Ramos (cell line): ENCODE data around the gene PHLDB2.

Source experiments
- in situ Hi-C: fragments of 300-500 bp; cut with MboI; formaldehyde crosslinking; loops from one replicate; pipeline ENCODE4 v1.14.3; 2022; ENCODE audit warnings: low sequenced_read_pairs; ENCODE audit not compliant: unreplicated experiment

PHLDB2 gene

GRCh38 chr3:111848778-111849177, 10.3 kb upstream of the PHLDB2 start:
- in situ Hi-C loops, result no loop called here

GRCh38 chr3:111850537-111850936, 8.5 kb upstream of the PHLDB2 start:
- in situ Hi-C loops, result no loop called here

DNA sequence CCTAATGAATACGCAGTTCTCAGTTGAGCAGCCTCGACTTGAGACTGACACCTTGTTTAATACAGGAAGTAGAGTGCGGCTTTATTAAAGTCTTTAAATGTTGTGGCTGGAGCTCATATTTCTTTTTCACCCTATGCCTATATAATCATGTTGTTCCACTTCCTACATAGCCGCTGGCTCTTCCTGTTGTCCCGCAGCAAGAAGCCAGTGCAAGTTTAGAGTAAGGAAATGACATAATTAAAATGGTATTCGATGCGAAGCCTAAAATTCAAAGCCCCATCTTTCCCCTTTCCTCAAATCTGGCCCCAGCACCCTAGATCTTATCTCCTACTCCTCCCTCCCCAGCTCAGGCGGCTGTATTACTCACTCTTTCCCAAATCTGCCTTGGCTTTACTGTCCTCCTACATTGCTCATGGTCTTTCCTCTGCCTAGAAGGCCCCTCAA, 7.5 kb upstream of the PHLDB2 start:
- in situ Hi-C loops, result no loop called here

- in situ Hi-C loops, result no loop called here
Measured at GRCh38 chr3:111852540-111852939, 6.5 kb upstream of the PHLDB2 start.

GRCh38 chr3:111853068-111853467, 6.0 kb upstream of the PHLDB2 start:
- in situ Hi-C loops, result no loop called here

DNA sequence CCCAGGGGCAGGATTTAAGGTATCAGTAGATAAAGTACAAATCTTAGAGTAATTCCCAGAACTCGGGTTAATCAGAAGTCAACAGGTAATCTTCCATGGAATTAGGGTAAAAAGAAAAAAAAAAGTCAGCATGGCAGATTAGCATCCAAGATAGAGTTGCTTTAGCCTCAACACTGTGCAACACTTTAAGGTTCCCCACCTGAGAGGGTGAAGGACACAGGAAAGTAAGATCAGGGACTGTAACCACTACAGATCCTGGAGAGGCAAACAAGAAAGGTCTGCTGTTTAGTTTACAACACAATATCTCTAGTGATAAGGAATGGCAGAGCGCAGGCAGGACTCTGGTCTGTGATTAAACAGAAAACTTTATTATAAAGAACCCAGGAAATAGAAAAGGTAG, 4.1 kb upstream of the PHLDB2 start:
- in situ Hi-C loops, result no loop called here

DNA sequence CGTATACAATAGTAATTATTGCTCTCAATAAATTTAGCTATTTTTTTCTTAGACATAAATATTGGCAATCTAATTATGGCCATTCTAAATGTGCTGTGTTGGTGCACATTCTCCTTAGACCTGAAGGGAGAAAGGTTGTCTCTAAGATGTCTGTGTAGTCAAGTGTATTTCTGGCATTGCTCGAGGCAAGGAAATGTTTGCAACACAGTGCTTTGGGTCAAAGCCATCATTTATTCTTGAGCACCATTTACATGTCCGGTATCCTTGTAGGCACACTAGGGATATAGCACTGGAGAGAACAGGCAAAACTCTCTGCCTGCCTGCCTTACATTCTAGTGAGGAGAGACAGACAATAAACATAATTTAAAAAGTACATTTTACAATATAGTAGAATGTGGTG, 2.6 kb upstream of the PHLDB2 start:
- in situ Hi-C loops, result no loop called here

DNA sequence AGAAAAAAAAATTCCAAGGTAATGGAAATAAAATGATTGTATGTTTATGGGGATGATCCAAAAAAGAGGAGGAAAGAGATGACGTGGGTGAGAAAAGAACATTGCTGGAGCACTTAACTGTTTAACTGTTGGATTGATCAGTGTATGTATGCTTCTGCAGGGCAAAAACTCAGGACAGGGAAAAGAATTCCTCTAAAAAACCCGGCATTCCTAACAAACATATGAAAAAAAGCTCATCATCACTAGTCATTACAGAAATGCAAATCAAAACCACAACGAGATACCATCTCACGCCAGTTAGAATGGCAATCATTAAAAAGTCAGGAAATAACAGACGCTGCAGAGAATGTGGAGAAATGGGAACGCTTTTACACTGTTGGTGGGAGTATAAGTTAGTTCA, 1.6 kb upstream of the PHLDB2 start:
- in situ Hi-C loops, result no loop called here

- in situ Hi-C loops, result no loop called here
Measured at GRCh38 chr3:111858642-111859041, 423 bp upstream of the PHLDB2 start.

DNA sequence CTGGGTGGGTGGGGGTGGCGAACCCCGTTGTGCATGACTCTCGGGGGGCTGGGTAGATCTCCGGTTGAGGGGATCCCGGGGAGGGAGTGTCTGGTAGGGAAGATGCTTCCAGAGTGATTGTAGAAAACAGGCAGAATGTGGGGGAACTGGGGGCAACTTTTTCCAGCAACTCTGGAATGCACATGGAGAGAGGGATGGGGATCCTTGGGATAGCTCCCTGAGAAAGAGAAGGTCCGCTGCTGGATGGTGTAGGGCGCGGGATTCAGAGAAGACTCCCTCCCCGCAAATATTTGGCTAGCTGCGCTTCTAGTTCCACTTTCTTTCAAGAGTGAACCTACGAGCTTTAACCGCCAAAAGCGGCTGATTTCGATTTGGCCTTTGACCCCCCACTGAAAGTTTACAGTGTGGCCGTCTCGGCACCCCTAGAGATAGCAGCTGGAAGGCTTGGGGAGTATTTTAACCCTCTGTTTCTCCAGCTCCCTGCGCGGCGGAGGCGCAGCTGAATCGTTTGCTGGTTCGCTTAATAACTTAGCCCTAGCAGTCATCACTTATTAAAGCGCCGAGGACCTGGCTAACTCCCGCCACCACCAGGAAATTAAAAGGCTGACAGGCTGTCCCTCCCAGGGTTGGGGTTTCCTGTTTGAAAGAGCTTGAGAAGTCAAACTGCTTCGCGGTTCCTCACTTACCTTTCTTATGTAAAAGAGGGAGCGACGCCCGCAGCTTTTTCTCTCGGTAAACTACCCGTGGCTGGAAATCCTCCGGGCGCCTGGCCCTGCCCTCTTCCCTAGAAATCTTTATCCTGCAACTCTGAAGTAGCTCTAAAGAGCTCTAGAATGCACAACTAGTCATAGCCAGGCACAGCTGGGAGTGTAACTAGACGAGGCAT, 1.2 kb downstream of the PHLDB2 start:
- in situ Hi-C loops, result no loop called here

- in situ Hi-C loops, result no loop called here
Measured at GRCh38 chr3:111861391-111861790, 2.3 kb downstream of the PHLDB2 start.

DNA sequence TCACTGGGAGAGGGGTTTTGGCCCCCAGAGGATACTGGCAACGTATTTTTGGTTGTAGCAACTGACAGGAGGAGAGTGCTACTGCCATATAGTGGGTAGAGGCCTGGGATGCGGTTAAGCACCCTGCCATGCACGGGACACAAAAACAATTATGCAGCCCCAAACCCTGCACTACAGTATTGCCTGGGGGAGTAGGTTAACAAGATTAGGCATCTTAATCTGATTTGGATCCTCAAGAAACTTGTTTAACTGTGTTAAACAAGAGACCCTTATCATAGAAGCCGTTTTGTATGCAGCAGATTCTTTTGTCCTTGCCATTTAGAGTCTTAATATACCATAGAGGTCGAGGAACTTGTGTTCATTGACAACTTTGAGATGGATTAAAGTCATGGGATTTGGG, 3.4 kb downstream of the PHLDB2 start:
- in situ Hi-C loops, result no loop called here

DNA sequence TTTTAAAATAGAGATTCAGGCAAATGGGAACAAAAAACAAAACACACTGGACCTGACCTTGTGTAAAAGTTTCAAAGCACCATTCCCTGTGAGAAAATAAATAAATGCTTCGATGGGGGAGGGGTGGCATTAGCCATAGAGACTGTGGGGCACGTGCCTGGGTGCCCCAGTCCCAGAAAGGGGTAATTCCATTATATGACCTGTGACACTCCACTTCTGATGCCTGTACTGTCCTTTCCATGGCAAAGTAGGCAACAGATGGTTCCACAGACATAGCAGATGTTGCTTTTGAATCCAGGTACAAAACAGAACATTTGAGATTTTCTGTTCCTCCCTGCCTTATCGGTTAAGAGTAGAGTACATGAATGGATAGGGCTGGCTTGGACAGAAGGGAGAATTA, 3.9 kb downstream of the PHLDB2 start:
- in situ Hi-C loops, result no loop called here

DNA sequence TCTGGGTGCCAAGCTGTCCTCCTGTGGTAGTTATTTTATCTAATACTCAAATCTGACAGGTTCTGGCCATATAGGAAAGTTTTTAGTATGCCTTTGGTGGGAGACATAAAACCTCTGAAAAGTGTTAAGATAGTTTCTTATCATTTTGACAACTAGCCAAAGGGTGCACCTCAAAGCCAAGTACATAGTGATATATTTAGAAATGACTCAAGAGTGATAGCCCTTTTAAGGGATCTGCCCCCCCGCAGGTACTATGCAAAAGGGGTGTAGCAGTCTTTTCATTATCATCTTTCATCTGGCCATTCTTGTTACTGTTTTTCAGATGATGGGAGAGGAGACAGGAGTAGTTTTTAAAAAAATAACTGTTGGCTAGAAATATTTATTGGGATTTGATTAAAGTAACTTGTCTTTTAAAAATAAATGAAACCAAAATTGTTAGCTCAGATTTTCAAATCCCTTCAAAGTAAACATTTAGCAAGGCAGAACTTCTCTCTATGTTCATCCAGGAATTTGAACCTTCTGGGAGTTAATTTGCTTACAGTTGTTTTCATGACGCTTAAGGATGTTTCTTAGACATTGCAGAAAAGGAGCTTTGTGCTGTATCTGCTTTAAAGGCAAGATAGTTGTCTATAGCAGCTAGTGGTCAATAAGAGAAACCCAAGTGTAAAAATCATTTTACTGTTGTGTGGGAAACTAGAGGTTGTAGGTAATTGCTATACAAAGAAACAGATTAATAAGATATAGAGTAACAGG, 5.1 kb downstream of the PHLDB2 start:
- in situ Hi-C loops, result no loop called here

GRCh38 chr3:111864821-111865656, 6.0 kb downstream of the PHLDB2 start:
- in situ Hi-C loops, result no loop called here

- in situ Hi-C loops, result no loop called here
Measured at GRCh38 chr3:111867889-111868426, 8.9 kb downstream of the PHLDB2 start.

DNA sequence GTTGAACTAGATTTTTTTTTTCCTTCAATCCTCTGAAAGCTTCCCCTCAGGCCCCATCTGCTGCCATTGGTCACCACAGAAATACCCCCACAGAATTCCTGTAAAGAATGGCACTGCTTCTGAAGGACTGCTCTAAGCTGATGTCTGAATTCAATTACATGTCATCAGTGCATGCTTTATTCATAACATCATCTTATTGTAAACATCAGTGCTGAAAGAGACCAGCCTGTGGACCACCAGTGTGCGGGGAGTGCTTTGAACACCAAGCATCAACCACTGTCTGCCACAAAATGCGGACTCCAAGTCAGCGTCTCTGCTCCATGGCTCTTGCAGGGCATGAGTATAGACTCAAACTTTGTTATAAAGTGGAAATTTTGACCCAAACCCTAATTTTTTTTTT, 11.6 kb downstream of the PHLDB2 start:
- in situ Hi-C loops, result no loop called here

DNA sequence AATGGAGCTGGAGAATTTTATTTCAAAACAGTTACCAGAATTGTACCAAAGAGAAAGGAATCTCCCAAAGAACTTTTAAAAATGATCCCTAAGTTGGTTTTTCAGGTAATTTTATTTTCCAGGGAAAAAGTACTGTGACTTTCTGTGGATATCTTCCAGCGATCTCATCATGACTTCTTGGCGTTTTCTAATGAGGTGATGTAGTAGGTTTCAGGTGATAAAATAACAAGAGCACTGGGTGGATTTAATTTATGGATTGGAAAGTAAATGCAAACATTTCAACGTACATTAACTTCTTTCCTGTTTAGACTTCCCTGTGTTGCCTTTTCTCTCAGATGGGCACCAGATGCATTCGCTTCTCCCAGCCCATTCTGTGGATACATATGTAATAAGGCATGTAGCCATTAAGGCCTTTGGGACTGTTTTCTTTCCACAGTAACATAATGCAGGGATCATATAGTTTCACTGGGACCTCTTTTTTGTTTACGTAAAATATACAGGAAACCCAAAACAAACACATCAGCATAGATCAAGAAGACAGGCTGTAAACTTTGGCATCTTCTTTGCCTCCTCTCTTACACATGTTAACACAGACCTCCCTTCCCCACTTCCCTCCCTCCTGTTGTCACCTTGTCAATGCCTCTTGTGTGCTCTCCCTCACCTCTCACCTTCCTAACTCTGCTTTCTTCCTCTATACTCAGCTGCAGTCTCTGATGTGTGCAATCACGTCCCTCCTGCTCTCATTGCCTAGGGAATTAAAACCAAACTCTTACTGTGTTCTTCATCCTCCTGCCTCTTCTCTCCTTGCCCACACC, 13.0 kb downstream of the PHLDB2 start:
- in situ Hi-C loops, result no loop called here

- in situ Hi-C loops, result no loop called here
Measured at GRCh38 chr3:111872979-111873378, 13.9 kb downstream of the PHLDB2 start.
